ENCODE results near the gene GRIK5.

GRCh38 chr19:41959056-41960053, 110.7 kb downstream of the GRIK5 start, which contains the start of gene RABAC1:
- TF ChIP-seq MAX (IDR thresholded peaks at IDR 0.05): no peak
- TF ChIP-seq, protein P1, sequence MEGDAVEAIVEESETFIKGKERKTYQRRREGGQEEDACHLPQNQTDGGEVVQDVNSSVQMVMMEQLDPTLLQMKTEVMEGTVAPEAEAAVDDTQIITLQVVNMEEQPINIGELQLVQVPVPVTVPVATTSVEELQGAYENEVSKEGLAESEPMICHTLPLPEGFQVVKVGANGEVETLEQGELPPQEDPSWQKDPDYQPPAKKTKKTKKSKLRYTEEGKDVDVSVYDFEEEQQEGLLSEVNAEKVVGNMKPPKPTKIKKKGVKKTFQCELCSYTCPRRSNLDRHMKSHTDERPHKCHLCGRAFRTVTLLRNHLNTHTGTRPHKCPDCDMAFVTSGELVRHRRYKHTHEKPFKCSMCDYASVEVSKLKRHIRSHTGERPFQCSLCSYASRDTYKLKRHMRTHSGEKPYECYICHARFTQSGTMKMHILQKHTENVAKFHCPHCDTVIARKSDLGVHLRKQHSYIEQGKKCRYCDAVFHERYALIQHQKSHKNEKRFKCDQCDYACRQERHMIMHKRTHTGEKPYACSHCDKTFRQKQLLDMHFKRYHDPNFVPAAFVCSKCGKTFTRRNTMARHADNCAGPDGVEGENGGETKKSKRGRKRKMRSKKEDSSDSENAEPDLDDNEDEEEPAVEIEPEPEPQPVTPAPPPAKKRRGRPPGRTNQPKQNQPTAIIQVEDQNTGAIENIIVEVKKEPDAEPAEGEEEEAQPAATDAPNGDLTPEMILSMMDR (IDR thresholded peaks at IDR 0.05; ENCODE audit: low read depth, low read length, missing input control): no peak
- peak; percentile 16 for TF ChIP-seq TAF1 (conservative IDR thresholded peaks at IDR 0.05)
- peak; percentile 97 for TF ChIP-seq YY1 (IDR thresholded peaks at IDR 0.05)
- TF ChIP-seq EGR1 (IDR thresholded peaks at IDR 0.05; ENCODE audit: low read depth in 2 of 2): no peak
- TF ChIP-seq REST (IDR thresholded peaks at IDR 0.05): peak; percentile 8
- TF ChIP-seq RXRA (IDR thresholded peaks at IDR 0.05): no peak

Data from liver (tissue), 3 donors.